ENCODE data around the gene TESMIN. TPM values are rescaled to one million over a fixed set of nuclear protein-coding genes. Genes with fewer than 3 reads are reported as not detected.

TESMIN gene
- total and polyA plus RNA-seq, 8 donors, result 1.0 to 16.3 (median 3.3) TPM

- 91 to 97% (median 95%) methylated on average over 8 of the region's 8 CpGs for WGBS, 5 donors
- TF ChIP-seq EP300 (IDR thresholded peaks at IDR 0.05) (no peak), POLR2A (IDR thresholded peaks at IDR 0.05) (no peak), POLR2AphosphoS5 (IDR thresholded peaks at IDR 0.05) (no peak)
- TF ChIP-seq, protein P1, sequence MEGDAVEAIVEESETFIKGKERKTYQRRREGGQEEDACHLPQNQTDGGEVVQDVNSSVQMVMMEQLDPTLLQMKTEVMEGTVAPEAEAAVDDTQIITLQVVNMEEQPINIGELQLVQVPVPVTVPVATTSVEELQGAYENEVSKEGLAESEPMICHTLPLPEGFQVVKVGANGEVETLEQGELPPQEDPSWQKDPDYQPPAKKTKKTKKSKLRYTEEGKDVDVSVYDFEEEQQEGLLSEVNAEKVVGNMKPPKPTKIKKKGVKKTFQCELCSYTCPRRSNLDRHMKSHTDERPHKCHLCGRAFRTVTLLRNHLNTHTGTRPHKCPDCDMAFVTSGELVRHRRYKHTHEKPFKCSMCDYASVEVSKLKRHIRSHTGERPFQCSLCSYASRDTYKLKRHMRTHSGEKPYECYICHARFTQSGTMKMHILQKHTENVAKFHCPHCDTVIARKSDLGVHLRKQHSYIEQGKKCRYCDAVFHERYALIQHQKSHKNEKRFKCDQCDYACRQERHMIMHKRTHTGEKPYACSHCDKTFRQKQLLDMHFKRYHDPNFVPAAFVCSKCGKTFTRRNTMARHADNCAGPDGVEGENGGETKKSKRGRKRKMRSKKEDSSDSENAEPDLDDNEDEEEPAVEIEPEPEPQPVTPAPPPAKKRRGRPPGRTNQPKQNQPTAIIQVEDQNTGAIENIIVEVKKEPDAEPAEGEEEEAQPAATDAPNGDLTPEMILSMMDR (IDR thresholded peaks at IDR 0.05), result no peak
Measured at GRCh38 chr11:68766786-68767185, 15.5 kb upstream of the TESMIN start.

GRCh38 chr11:68764746-68765145, 13.4 kb upstream of the TESMIN start:
- WGBS, 5 donors, result 85 to 90% (median 86%) methylated on average over 16 of the region's 16 CpGs
- peaks cover 48 to 100% (median 98%) of the 10 kb centered on the region in 4 donors for H3K36me3 ChIP-seq

More at GRCh38 chr11:68766786-68767185, 15.5 kb upstream of the TESMIN start:
- Histone ChIP-seq H3K4me1 (no peaks in the 10 kb centered on the region), H3K9me3 (no peaks in the 10 kb centered on the region), H3K27ac (no peak overlapping the region), H3K27me3 (no peaks in the 10 kb centered on the region), H3K36me3 (peaks cover 50 to 100% (median 98%) of the 10 kb centered on the region in 4 donors), H3K4me3 (no peak overlapping the region)
- intact Hi-C loops (cut with DNase I; ENCODE audit: low total_unique reads), result no loop called here
- no peak for DNase-seq

DNA sequence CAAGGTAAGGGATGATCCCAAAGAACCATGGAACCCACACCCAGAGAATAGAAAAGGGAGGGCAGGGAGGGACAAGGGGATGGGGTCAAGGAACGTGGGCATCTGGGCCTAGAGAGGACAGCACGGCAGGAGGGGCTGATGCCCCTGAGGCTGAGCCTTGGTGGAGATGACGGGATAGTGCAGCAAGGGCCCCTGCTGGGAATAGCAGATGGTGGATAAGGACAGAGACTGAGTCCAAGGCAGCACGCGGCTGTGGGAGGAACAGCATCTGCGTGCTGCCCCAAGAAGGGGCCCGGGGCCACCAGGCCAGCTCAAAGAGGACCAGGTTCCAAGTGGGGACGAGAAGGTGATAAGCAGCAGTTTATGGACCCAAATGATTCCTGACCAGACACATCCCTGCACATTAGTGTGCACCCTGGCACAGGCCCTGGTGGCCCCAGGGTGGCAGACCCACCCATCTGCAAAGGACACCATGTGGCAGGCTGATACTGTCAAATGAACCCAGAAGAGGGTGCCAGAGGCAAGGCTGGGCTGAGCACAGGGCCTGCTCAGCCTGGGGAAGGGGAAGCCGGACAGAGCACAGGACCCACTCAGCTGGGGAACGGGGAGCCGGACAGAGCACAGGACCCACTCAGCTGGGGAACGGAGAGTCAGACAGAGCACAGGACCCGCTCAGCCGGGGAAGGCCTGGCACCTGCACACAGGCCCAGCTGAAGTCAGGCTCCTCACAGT, 12.8 kb upstream of the TESMIN start:
- DNase-seq, result no peak
- no peaks in the 10 kb centered on the region for H3K27me3 ChIP-seq
- H3K27ac ChIP-seq, result no peak overlapping the region
- H3K9me3 ChIP-seq, result no peaks in the 10 kb centered on the region
- no peaks in the 10 kb centered on the region for H3K4me1 ChIP-seq
- peaks cover 53 to 100% (median 98%) of the 10 kb centered on the region in 4 donors for H3K36me3 ChIP-seq
- WGBS, 5 donors, result 89 to 95% (median 91%) methylated on average over 13 to 14 of the region's 14 CpGs
- intact Hi-C loops (cut with DNase I; ENCODE audit: low total_unique reads), result no loop called here
- no peak overlapping the region for H3K4me3 ChIP-seq
- TF ChIP-seq, protein P1 (IDR thresholded peaks at IDR 0.05), result no peak
- TF ChIP-seq POLR2A (IDR thresholded peaks at IDR 0.05) (no peak), POLR2AphosphoS5 (IDR thresholded peaks at IDR 0.05) (no peak), EP300 (IDR thresholded peaks at IDR 0.05) (no peak)

More at GRCh38 chr11:68764746-68765145, 13.4 kb upstream of the TESMIN start:
- DNase-seq, result no peak
- no peaks in the 10 kb centered on the region for H3K4me1 ChIP-seq
- TF ChIP-seq EP300 (IDR thresholded peaks at IDR 0.05) (no peak), POLR2A (IDR thresholded peaks at IDR 0.05) (no peak), POLR2AphosphoS5 (IDR thresholded peaks at IDR 0.05) (no peak)
- TF ChIP-seq, protein P1 (IDR thresholded peaks at IDR 0.05), result no peak
- intact Hi-C loops (cut with DNase I; ENCODE audit: low total_unique reads), result no loop called here
- H3K27ac ChIP-seq, result no peak overlapping the region
- no peaks in the 10 kb centered on the region for H3K27me3 ChIP-seq
- no peak overlapping the region for H3K4me3 ChIP-seq
- H3K9me3 ChIP-seq, result no peaks in the 10 kb centered on the region

GRCh38 chr11:68763181-68763721, 11.9 kb upstream of the TESMIN start:
- peaks cover 57 to 100% (median 98%) of the 10 kb centered on the region in 4 donors for H3K36me3 ChIP-seq
- intact Hi-C loops (cut with DNase I; ENCODE audit: low total_unique reads), result no loop called here
- no peak for DNase-seq
- no peaks in the 10 kb centered on the region for H3K4me1 ChIP-seq
- TF ChIP-seq EP300 (IDR thresholded peaks at IDR 0.05) (no peak), POLR2A (IDR thresholded peaks at IDR 0.05) (no peak), POLR2AphosphoS5 (IDR thresholded peaks at IDR 0.05) (no peak)
- TF ChIP-seq, protein P1 (IDR thresholded peaks at IDR 0.05), result no peak
- no peak overlapping the region for H3K4me3 ChIP-seq
- 68 to 79% (median 76%) methylated on average over 10 of the region's 10 CpGs for WGBS, 5 donors
- H3K27ac ChIP-seq, result no peak overlapping the region
- H3K27me3 ChIP-seq, result no peaks in the 10 kb centered on the region
- no peaks in the 10 kb centered on the region for H3K9me3 ChIP-seq
